ENCODE results near the gene KAZN.

Gene KAZN

GRCh38 chr1:14724678-14725077 lies 126.2 kb downstream of the KAZN start:
- TF ChIP-seq GATA2 (IDR thresholded peaks at IDR 0.05; ENCODE audit: low read depth, low read length) = no peak
- TF ChIP-seq GATA3 (IDR thresholded peaks at IDR 0.05; ENCODE audit: low read depth, low read length) = no peak

- TF ChIP-seq GATA3 (IDR thresholded peaks at IDR 0.05; ENCODE audit: low read depth, low read length) (no peak), GATA2 (IDR thresholded peaks at IDR 0.05; ENCODE audit: low read depth, low read length) (no peak)
Observed at GRCh38 chr1:14725238-14725637, 126.8 kb downstream of the KAZN start.

- TF ChIP-seq GATA2 (IDR thresholded peaks at IDR 0.05; ENCODE audit: low read depth, low read length) = no peak
- TF ChIP-seq GATA3 (IDR thresholded peaks at IDR 0.05; ENCODE audit: low read depth, low read length) = no peak
Observed at GRCh38 chr1:14725695-14726094, 127.2 kb downstream of the KAZN start.

- TF ChIP-seq GATA3 (IDR thresholded peaks at IDR 0.05; ENCODE audit: low read depth, low read length) (no peak), GATA2 (IDR thresholded peaks at IDR 0.05; ENCODE audit: low read depth, low read length) (no peak)
Observed at GRCh38 chr1:14726606-14727005, 128.1 kb downstream of the KAZN start.

GRCh38 chr1:14728516-14728915 lies 130.0 kb downstream of the KAZN start:
- TF ChIP-seq GATA2 (IDR thresholded peaks at IDR 0.05; ENCODE audit: low read depth, low read length) (no peak), GATA3 (IDR thresholded peaks at IDR 0.05; ENCODE audit: low read depth, low read length) (no peak)

- TF ChIP-seq GATA2 (IDR thresholded peaks at IDR 0.05; ENCODE audit: low read depth, low read length) (no peak), GATA3 (IDR thresholded peaks at IDR 0.05; ENCODE audit: low read depth, low read length) (no peak)
Observed at GRCh38 chr1:14732728-14733047, 134.2 kb downstream of the KAZN start.

GRCh38 chr1:14733048-14733778 lies 134.7 kb downstream of the KAZN start:
- TF ChIP-seq GATA3 (IDR thresholded peaks at IDR 0.05; ENCODE audit: low read depth, low read length) = no peak
- no peak for TF ChIP-seq GATA2 (IDR thresholded peaks at IDR 0.05; ENCODE audit: low read depth, low read length)

GRCh38 chr1:14733779-14734140 lies 135.3 kb downstream of the KAZN start:
- TF ChIP-seq GATA2 (IDR thresholded peaks at IDR 0.05; ENCODE audit: low read depth, low read length) (no peak), GATA3 (IDR thresholded peaks at IDR 0.05; ENCODE audit: low read depth, low read length) (no peak)

GRCh38 chr1:14735841-14736240 lies 137.4 kb downstream of the KAZN start:
- TF ChIP-seq GATA2 (IDR thresholded peaks at IDR 0.05; ENCODE audit: low read depth, low read length) = no peak
- TF ChIP-seq GATA3 (IDR thresholded peaks at IDR 0.05; ENCODE audit: low read depth, low read length) = no peak

- TF ChIP-seq GATA2 (IDR thresholded peaks at IDR 0.05; ENCODE audit: low read depth, low read length) (no peak), GATA3 (IDR thresholded peaks at IDR 0.05; ENCODE audit: low read depth, low read length) (no peak)
Observed at GRCh38 chr1:14737561-14738094, 139.1 kb downstream of the KAZN start.

- TF ChIP-seq GATA3 (IDR thresholded peaks at IDR 0.05; ENCODE audit: low read depth, low read length) (no peak), GATA2 (IDR thresholded peaks at IDR 0.05; ENCODE audit: low read depth, low read length) (no peak)
Observed at GRCh38 chr1:14738235-14738634, 139.8 kb downstream of the KAZN start.

GRCh38 chr1:14738647-14739046 lies 140.2 kb downstream of the KAZN start:
- TF ChIP-seq GATA3 (IDR thresholded peaks at IDR 0.05; ENCODE audit: low read depth, low read length) = no peak
- TF ChIP-seq GATA2 (IDR thresholded peaks at IDR 0.05; ENCODE audit: low read depth, low read length) = no peak

- no peak for TF ChIP-seq GATA3 (IDR thresholded peaks at IDR 0.05; ENCODE audit: low read depth, low read length)
- TF ChIP-seq GATA2 (IDR thresholded peaks at IDR 0.05; ENCODE audit: low read depth, low read length) = no peak
Observed at GRCh38 chr1:14739082-14739832, 140.8 kb downstream of the KAZN start.

GRCh38 chr1:14740016-14740415 lies 141.5 kb downstream of the KAZN start:
- TF ChIP-seq GATA2 (IDR thresholded peaks at IDR 0.05; ENCODE audit: low read depth, low read length) (no peak), GATA3 (IDR thresholded peaks at IDR 0.05; ENCODE audit: low read depth, low read length) (no peak)

GRCh38 chr1:14741082-14741481 lies 142.6 kb downstream of the KAZN start:
- TF ChIP-seq GATA2 (IDR thresholded peaks at IDR 0.05; ENCODE audit: low read depth, low read length) = no peak
- TF ChIP-seq GATA3 (IDR thresholded peaks at IDR 0.05; ENCODE audit: low read depth, low read length) = no peak

Data from SH-SY5Y (cell line).